ENCODE measurements around the gene DNAH3.

The DNAH3 gene

GRCh38 chr16:21125191-21125590, 25.5 kb downstream of the DNAH3 start:
- no peaks in the 10 kb centered on the region for H3F3A ChIP-seq (ENCODE audit: low read depth)
- no peaks in the 10 kb centered on the region for H3K79me2 ChIP-seq (ENCODE audit: insufficient read depth, low read length)
- H3K9me3 ChIP-seq (ENCODE audit: insufficient read depth, low read depth, low read length): no peaks in the 10 kb centered on the region
- H3K9me2 ChIP-seq (replicated peaks; ENCODE audit: low read depth, low read length): no peaks in the 10 kb centered on the region
- H3K36me3 ChIP-seq (ENCODE audit: insufficient read depth, low read length): no peaks in the 10 kb centered on the region
- no peak overlapping the region for H2AFZ ChIP-seq (ENCODE audit: low read length)
- H4K20me1 ChIP-seq (ENCODE audit: insufficient read depth, low read length, poor library complexity, severe bottlenecking): no peaks in the 10 kb centered on the region
- H3K27me3 ChIP-seq (ENCODE audit: insufficient read depth, low read length, poor library complexity, severe bottlenecking): no peaks in the 10 kb centered on the region
- no peak overlapping the region for H3K4me2 ChIP-seq (ENCODE audit: low read depth, low read length, poor library complexity, severe bottlenecking)
- no peak overlapping the region for H3K4me3 ChIP-seq (ENCODE audit: low read length, poor library complexity, severe bottlenecking)
- H3K9ac ChIP-seq (ENCODE audit: low read depth, low read length, poor library complexity, severe bottlenecking): no peak overlapping the region
- TF ChIP-seq CTCF (conservative IDR thresholded peaks at IDR 0.05; ENCODE audit: low read length) (no peak), EZH2phosphoT487 (IDR thresholded peaks at IDR 0.05; ENCODE audit: borderline replicate concordance) (no peak)
- H3K4me1 ChIP-seq (ENCODE audit: insufficient read depth, low read length, poor library complexity, severe bottlenecking): no peaks in the 10 kb centered on the region

GRCh38 chr16:21120976-21121520, 29.6 kb downstream of the DNAH3 start:
- Histone ChIP-seq H3K9me3 (ENCODE audit: insufficient read depth, low read depth, low read length) (no peaks in the 10 kb centered on the region), H3K9me2 (replicated peaks; ENCODE audit: low read depth, low read length) (no peaks in the 10 kb centered on the region), H3K4me2 (ENCODE audit: low read depth, low read length, poor library complexity, severe bottlenecking) (no peak overlapping the region), H3K79me2 (ENCODE audit: insufficient read depth, low read length) (no peaks in the 10 kb centered on the region), H3K4me1 (ENCODE audit: insufficient read depth, low read length, poor library complexity, severe bottlenecking) (no peaks in the 10 kb centered on the region), H3K36me3 (ENCODE audit: insufficient read depth, low read length) (no peaks in the 10 kb centered on the region), H3K4me3 (ENCODE audit: low read length, poor library complexity, severe bottlenecking) (no peak overlapping the region), H4K20me1 (ENCODE audit: insufficient read depth, low read length, poor library complexity, severe bottlenecking) (no peaks in the 10 kb centered on the region), H3F3A (ENCODE audit: low read depth) (no peaks in the 10 kb centered on the region), H3K27me3 (ENCODE audit: insufficient read depth, low read length, poor library complexity, severe bottlenecking) (no peaks in the 10 kb centered on the region), H3K9ac (ENCODE audit: low read depth, low read length, poor library complexity, severe bottlenecking) (no peak overlapping the region), H2AFZ (ENCODE audit: low read length) (no peak overlapping the region)
- TF ChIP-seq EZH2phosphoT487 (IDR thresholded peaks at IDR 0.05; ENCODE audit: borderline replicate concordance) (no peak), CTCF (conservative IDR thresholded peaks at IDR 0.05; ENCODE audit: low read length) (no peak)

GRCh38 chr16:21117567-21117966, 33.1 kb downstream of the DNAH3 start:
- Histone ChIP-seq H3K27me3 (ENCODE audit: insufficient read depth, low read length, poor library complexity, severe bottlenecking) (no peaks in the 10 kb centered on the region), H3K9me3 (ENCODE audit: insufficient read depth, low read depth, low read length) (no peaks in the 10 kb centered on the region), H3K4me1 (ENCODE audit: insufficient read depth, low read length, poor library complexity, severe bottlenecking) (no peaks in the 10 kb centered on the region), H3K79me2 (ENCODE audit: insufficient read depth, low read length) (no peaks in the 10 kb centered on the region), H3K4me3 (ENCODE audit: low read length, poor library complexity, severe bottlenecking) (no peak overlapping the region), H3K9ac (ENCODE audit: low read depth, low read length, poor library complexity, severe bottlenecking) (no peak overlapping the region), H3K4me2 (ENCODE audit: low read depth, low read length, poor library complexity, severe bottlenecking) (no peak overlapping the region), H3F3A (ENCODE audit: low read depth) (no peaks in the 10 kb centered on the region), H4K20me1 (ENCODE audit: insufficient read depth, low read length, poor library complexity, severe bottlenecking) (no peaks in the 10 kb centered on the region), H3K9me2 (replicated peaks; ENCODE audit: low read depth, low read length) (no peaks in the 10 kb centered on the region), H2AFZ (ENCODE audit: low read length) (no peak overlapping the region), H3K36me3 (ENCODE audit: insufficient read depth, low read length) (no peaks in the 10 kb centered on the region)
- TF ChIP-seq CTCF (conservative IDR thresholded peaks at IDR 0.05; ENCODE audit: low read length): no peak
- no peak for TF ChIP-seq EZH2phosphoT487 (IDR thresholded peaks at IDR 0.05; ENCODE audit: borderline replicate concordance)

Data from Loucy (cell line).